GM20431 (cell line): ENCODE measurements around the gene PML.
"Not testable (repeated sequence)": the region's sequence is repeated elsewhere in the genome, so short reads cannot be mapped to it uniquely, and the experiment has no call there.

ENCODE experiments used
- in situ Hi-C: fragments of 300-500 bp; cut with MseI, MboI; formaldehyde crosslinking; loops from one replicate; pipeline ENCODE4 v1.15.0; 2020; ENCODE audit warnings: low sequenced_read_pairs; ENCODE audit not compliant: unreplicated experiment

PML gene

DNA sequence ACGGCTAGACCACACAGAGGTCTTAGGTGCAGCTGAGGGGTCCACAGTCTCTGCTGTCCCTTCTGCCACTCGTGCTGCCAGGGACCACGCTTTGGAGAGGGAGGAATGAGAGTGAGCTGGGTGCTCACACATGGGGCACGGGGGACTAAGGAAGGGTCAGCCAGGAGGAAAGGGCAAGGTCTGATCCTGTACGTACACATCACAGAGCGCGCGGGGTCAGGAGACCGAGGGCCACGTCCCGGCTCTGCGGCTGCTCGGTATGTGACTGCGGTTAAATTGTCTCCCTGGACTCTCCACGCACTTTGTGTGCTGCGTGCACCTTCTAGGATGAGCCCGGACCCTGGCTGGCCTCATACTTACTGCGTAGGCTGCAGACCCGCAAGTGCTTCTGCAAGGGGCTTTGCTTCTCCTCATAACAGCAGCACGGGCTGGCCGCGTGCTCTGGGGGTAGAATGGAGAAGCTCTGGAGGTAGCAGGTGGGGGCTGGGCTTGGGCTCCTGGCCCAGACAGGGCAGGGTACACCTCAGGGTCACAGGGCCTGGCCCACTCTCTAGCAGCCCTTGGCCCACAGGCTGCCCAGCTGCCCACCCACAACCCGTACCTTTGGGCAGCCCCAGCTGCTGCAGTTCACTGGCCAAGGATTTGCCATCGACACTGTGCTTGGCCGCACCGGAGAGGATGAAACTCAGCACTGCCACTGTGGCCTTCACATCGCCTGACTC, 102.4 kb downstream of the PML start:
- in situ Hi-C loops: not testable (repeated sequence)
